Fibroblast of lung (primary cell): ENCODE results near the gene TTC19.

Source experiments
- CTCF ChIP-seq, 2 donors: IDR thresholded peaks in 1 of 2; conservative IDR thresholded peaks in 1 of 2; 1 replicate in 1 of 2; 2 replicates in 1 of 2; pipeline ENCODE4 v1.5.1; 2011 to 2012; ENCODE audit warnings: low read length in 2 of 2, control low read depth in 1 of 2, inconsistent platforms in 1 of 2, low read depth in 1 of 2, mild to moderate bottlenecking in 1 of 2
- EZH2 ChIP-seq: IDR thresholded peaks from 2 replicates; pipeline ENCODE4 v1.5.1; 2012; ENCODE audit warnings: low read length, control low read depth, mild to moderate bottlenecking; ENCODE audit errors: missing control alignments

- TF ChIP-seq EZH2 (no peak), CTCF (conservative IDR thresholded peaks at IDR 0.05 in 1 of 2, IDR thresholded peaks at IDR 0.05 in 1 of 2; ENCODE audit: low read depth in 1 of 2, low read length in 2 of 2) (no peak)
These were observed 74.2 kb downstream of the TTC19 start for GRCh38 chr17:16073845-16074244.
